HCT116 (cell line): Measurements from ENCODE around the gene KRT86. TPM values are rescaled to one million over a fixed set of nuclear protein-coding genes. Genes with fewer than 3 reads are reported as not detected.

Experiments
- ATAC-seq: fragments of 200-7000 bp; cut with Tn5 transposase; 2 replicates; pipeline ENCODE4 v1.9.1; 2020; ENCODE audit warnings: mild to moderate bottlenecking, moderate library complexity
- BruUV-seq: library from RNA; stranded (reverse); fragments of 400-500 nt; replicated peaks from 2 replicates; lab custom pipeline; 2021; lab: Mats Ljungman, UMichigan
- CTCF ChIA-PET: fragments of 300-600 bp; sonication (Branson Sonifier 250); formaldehyde crosslinking; loops from one replicate; lab custom pipeline; 2021; ENCODE audit warnings: antibody characterized with exemption; lab: Charles Lee
- POLR2A ChIA-PET: fragments of 300-600, 350-600 bp; sonication (Branson Sonifier 250); formaldehyde crosslinking; loops from one replicate; lab custom pipeline; 2021; ENCODE audit warnings: antibody characterized with exemption; lab: Charles Lee
- RAD21 ChIA-PET, 2 experiments: fragments of 300-600 bp; sonication (Branson Sonifier 250); formaldehyde crosslinking; loops; one replicate each; lab custom pipeline; 2023; ENCODE audit warnings: low total read pairs in 2 of 2; ENCODE audit not compliant: uncharacterized antibody in 2 of 2, unreplicated experiment in 2 of 2, low non-redundant PET in 1 of 2; lab: Charles Lee
- DNase-seq: peaks from one replicate; pipeline ENCODE4 v3.0.0-alpha.2; 2010; ENCODE audit warnings: low read depth, low spot score
- H2AFZ ChIP-seq: fragments of 200-600 bp; shearing (Covaris generic), sonication (generic); 2 replicates; pipeline ENCODE4 v1.6.1; 2017; ENCODE audit warnings: low read depth, mixed run types, mixed read lengths, antibody characterized with exemption, low read length; ENCODE audit not compliant: poor library complexity, severe bottlenecking
- H3K27ac ChIP-seq: 2 replicates; pipeline ENCODE4 v1.5.1; 2012; ENCODE audit warnings: low read depth, low read length
- H3K27me3 ChIP-seq: fragments of 200-600 bp; sonication (generic); 2 replicates; pipeline ENCODE4 v1.6.1; 2016; ENCODE audit warnings: mixed run types, low read length, mixed read lengths; ENCODE audit not compliant: insufficient read depth
- H3K36me3 ChIP-seq, 2 experiments: fragments of 200-500 bp in 1 of 2; fragments of 200-600 bp in 1 of 2; sonication (Bioruptor generic) in 1 of 2; sonication (generic) in 1 of 2; 2 replicates each; pipeline versions ENCODE4 v1.5.1 to v1.6.1; 2014 to 2016; ENCODE audit warnings: low read length in 2 of 2, inconsistent platforms in 1 of 2, mixed read lengths in 1 of 2, mixed run types in 1 of 2; ENCODE audit not compliant: insufficient read depth in 2 of 2, control insufficient read depth in 1 of 2
- H3K4me1 ChIP-seq, 2 experiments: fragments of 200-600 bp in 1 of 2; sonication (generic) in 1 of 2; 2 replicates each; pipeline versions ENCODE4 v1.5.1 to v1.6.1; 2012 to 2017; ENCODE audit warnings: low read length in 2 of 2, inconsistent platforms in 1 of 2, mild to moderate bottlenecking in 1 of 2, mixed read lengths in 1 of 2, mixed run types in 1 of 2, moderate library complexity in 1 of 2; ENCODE audit not compliant: insufficient read depth in 2 of 2, control insufficient read depth in 1 of 2
- H3K4me2 ChIP-seq: fragments of 200-600 bp; sonication (generic); 2 replicates; pipeline ENCODE4 v1.6.1; 2017; ENCODE audit warnings: mixed run types, low read length, mixed read lengths
- H3K4me3 ChIP-seq, 2 experiments: fragments of 200-600 bp in 1 of 2; sonication (generic) in 1 of 2; replicated peaks in 1 of 2; 2 replicates each; pipeline ENCODE4 v1.5.1; 2011 to 2016; ENCODE audit warnings: low read length in 2 of 2, control low read depth in 1 of 2, low read depth in 1 of 2, mild to moderate bottlenecking in 1 of 2, mixed read lengths in 1 of 2, mixed run types in 1 of 2
- H3K79me2 ChIP-seq: fragments of 200-600 bp; sonication (generic); 2 replicates; pipeline ENCODE4 v1.6.1; 2017; ENCODE audit warnings: mild to moderate bottlenecking, mixed run types, low read length, moderate library complexity, mixed read lengths; ENCODE audit not compliant: insufficient read depth
- H3K9ac ChIP-seq: fragments of 200-600 bp; sonication (generic); 2 replicates; pipeline ENCODE4 v1.6.1; 2016; ENCODE audit warnings: low read length, mixed read lengths
- H3K9me2 ChIP-seq: fragments of 200-600 bp; sonication (generic), shearing (Covaris generic); 2 replicates; pipeline ENCODE4 v1.6.1; 2017; ENCODE audit warnings: mixed run types, mild to moderate bottlenecking, moderate library complexity; ENCODE audit not compliant: insufficient read depth
- H3K9me3 ChIP-seq, 2 experiments: fragments of 200-500 bp in 1 of 2; fragments of 200-600 bp in 1 of 2; sonication (Bioruptor generic) in 1 of 2; sonication (generic) in 1 of 2; 2 replicates each; pipeline ENCODE4 v1.6.1; 2014 to 2017; ENCODE audit warnings: low read length in 2 of 2, mixed read lengths in 2 of 2, inconsistent platforms in 1 of 2, low read depth in 1 of 2, mild to moderate bottlenecking in 1 of 2, mixed run types in 1 of 2, moderate library complexity in 1 of 2; ENCODE audit not compliant: control insufficient read depth in 1 of 2, insufficient read depth in 1 of 2
- H4K20me1 ChIP-seq: fragments of 200-600 bp; sonication (generic), shearing (Covaris generic); 2 replicates; pipeline ENCODE4 v1.6.1; 2017; ENCODE audit warnings: mixed run types, mild to moderate bottlenecking, moderate library complexity; ENCODE audit not compliant: insufficient read depth
- CBX3 ChIP-seq: IDR thresholded peaks from 2 replicates; pipeline ENCODE4 v1.6.1; 2012; ENCODE audit warnings: low read depth
- CTCF ChIP-seq, 3 experiments: fragments of 200-600 bp in 1 of 3; sonication (generic) in 1 of 3; IDR thresholded peaks in 2 of 3; conservative IDR thresholded peaks in 1 of 3; 2 replicates each; pipeline ENCODE4 v1.5.1; 2012 to 2017; ENCODE audit warnings: low read depth in 2 of 3, low read length in 2 of 3, antibody characterized with exemption in 1 of 3, borderline replicate concordance in 1 of 3, control low read depth in 1 of 3, mild to moderate bottlenecking in 1 of 3, mixed read lengths in 1 of 3, mixed run types in 1 of 3, moderate library complexity in 1 of 3; ENCODE audit not compliant: insufficient read depth in 1 of 3
- EGR1 ChIP-seq: IDR thresholded peaks from 2 replicates; pipeline ENCODE4 v1.6.1; 2012; ENCODE audit warnings: low read depth
- EZH2phosphoT487 ChIP-seq: fragments of 200-600 bp; IDR thresholded peaks from 2 replicates; pipeline ENCODE4 v1.6.1; 2018; ENCODE audit warnings: antibody characterized with exemption, borderline replicate concordance
- JUND ChIP-seq: IDR thresholded peaks from 2 replicates; pipeline ENCODE4 v1.6.1; 2012
- POLR2A ChIP-seq: IDR thresholded peaks from 2 replicates; pipeline ENCODE4 v1.7.0; 2011; ENCODE audit warnings: borderline replicate concordance; ENCODE audit not compliant: insufficient read depth, insufficient read length; ENCODE audit errors: extremely low read depth
- POLR2AphosphoS5 ChIP-seq: IDR thresholded peaks from 2 replicates; pipeline ENCODE4 v1.6.1; 2011; ENCODE audit warnings: mild to moderate bottlenecking, low read depth, low read length, moderate library complexity
- RAD21 ChIP-seq: IDR thresholded peaks from 2 replicates; pipeline ENCODE4 v1.6.1; 2012; ENCODE audit warnings: low read depth, mild to moderate bottlenecking
- REST ChIP-seq: IDR thresholded peaks from 2 replicates; pipeline ENCODE4 v1.6.1; 2012; ENCODE audit warnings: low read depth
- SIN3A ChIP-seq: IDR thresholded peaks from 2 replicates; pipeline ENCODE4 v1.6.1; 2012; ENCODE audit warnings: low read depth
- SP1 ChIP-seq: IDR thresholded peaks from 2 replicates; pipeline ENCODE4 v1.6.1; 2012; ENCODE audit warnings: low read depth
- TCF7L2 ChIP-seq: IDR thresholded peaks from 2 replicates; pipeline ENCODE4 v1.7.0; 2011; ENCODE audit warnings: borderline replicate concordance, inconsistent platforms; ENCODE audit not compliant: insufficient read depth, insufficient read length; ENCODE audit errors: extremely low read depth
- YY1 ChIP-seq: IDR thresholded peaks from 2 replicates; pipeline ENCODE4 v1.6.1; 2011; ENCODE audit warnings: low read length, low read depth, moderate library complexity, mild to moderate bottlenecking; ENCODE audit not compliant: insufficient replicate concordance; ENCODE audit errors: extremely low read depth
- ZFX ChIP-seq: fragments of 450-650 bp; IDR thresholded peaks from 2 replicates; pipeline ENCODE4 v1.6.1; 2017
- ZNF274 ChIP-seq: fragments of 200-500 bp; sonication (Bioruptor generic); IDR thresholded peaks from 2 replicates; pipeline ENCODE4 v1.6.1; 2014; ENCODE audit warnings: mild to moderate bottlenecking, low read depth, low read length, inconsistent platforms
- intact Hi-C: fragments of 100-400 bp; cut with micrococcal nuclease; formaldehyde crosslinking; loops from 2 replicates; pipeline ENCODE4 v1.10.0; 2022
- total RNA-seq: library from RNA; stranded (reverse); gene quantifications from one replicate; pipeline ENCODE4 v1.2.1, GENCODE V29; 2021; ENCODE audit not compliant: unreplicated experiment
- TF ChIP-seq, protein P1 (sequence below): IDR thresholded peaks from 2 replicates; pipeline ENCODE4 v1.6.1; 2011; ENCODE audit warnings: mild to moderate bottlenecking, low read length, moderate library complexity; ENCODE audit not compliant: insufficient replicate concordance; ENCODE audit errors: extremely low read depth
- TF ChIP-seq, protein P2 (sequence below): IDR thresholded peaks from 2 replicates; pipeline ENCODE4 v1.6.1; 2012

KRT86 gene
- total RNA-seq, 1 experiment from 2014 or later, result 1.5 TPM

DNA sequence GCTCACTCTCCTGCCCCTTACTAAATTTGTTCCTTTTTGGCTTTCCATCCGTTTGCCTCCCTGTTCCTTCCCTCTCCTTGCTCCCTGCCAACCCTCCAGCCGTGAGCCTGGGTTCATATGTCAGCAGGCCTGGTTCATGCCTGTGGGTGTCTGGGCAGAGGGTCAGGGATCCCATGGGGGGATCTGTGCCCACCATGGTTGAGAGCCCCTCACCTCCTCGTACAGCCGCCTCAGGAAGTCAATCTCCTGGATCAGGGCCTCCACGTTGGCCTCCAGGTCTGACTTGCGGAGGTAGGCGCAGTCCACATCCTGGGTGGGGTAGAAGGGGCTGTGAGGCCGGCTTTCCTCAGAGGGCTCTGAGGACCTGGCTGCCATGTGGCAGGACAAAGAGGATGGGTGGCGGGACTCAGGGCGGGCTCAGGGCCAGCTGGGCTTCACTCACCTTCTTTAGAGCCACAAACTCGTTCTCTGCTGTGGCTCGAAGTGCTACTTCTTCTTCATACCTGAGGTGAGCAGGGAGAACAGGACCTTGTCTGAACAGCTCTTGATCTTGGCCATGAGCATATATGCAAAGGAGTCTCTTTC, 43.1 kb downstream of the KRT86 start:
- no peak overlapping the region for H3K4me2 ChIP-seq
- H3K4me1 ChIP-seq, result peaks cover 0 to 10% of the 10 kb centered on the region in 2 experiments; a peak in 2 of 4 replicates
- H3K27ac ChIP-seq, result no peak overlapping the region
- no peaks in the 10 kb centered on the region for H3K9me2 ChIP-seq
- no peak overlapping the region for H3K9ac ChIP-seq
- no peaks in the 10 kb centered on the region for H3K79me2 ChIP-seq
- DNase-seq, result no peak
- no TSS peak for BruUV-seq
- H3K27me3 ChIP-seq, result no peaks in the 10 kb centered on the region; the same call in 1 of the 2 replicates
- no peaks in the 10 kb centered on the region for H3K9me3 ChIP-seq
- H3K4me3 ChIP-seq, result no peak overlapping the region
- CTCF ChIA-PET, result interaction anchor here (1.4 to 1.5 kb wide), 3 partner anchors 9 to 553 kb away, joined by 3 to 14 read pairs (median 3); no protein-coding TSS in a partner anchor
- RAD21 ChIA-PET, result no interaction called here
- no peak for ATAC-seq
- no peaks in the 10 kb centered on the region for H3K36me3 ChIP-seq
- H2AFZ ChIP-seq, result no peak overlapping the region
- intact Hi-C loops, result no loop called here
- TF ChIP-seq TCF7L2 (no peak), SP1 (no peak), ZNF274 (no peak), POLR2A (no peak), RAD21 (no peak), REST (no peak), CBX3 (no peak), JUND (no peak), EGR1 (no peak), ZFX (no peak), POLR2AphosphoS5 (no peak), YY1 (no peak), SIN3A (no peak), EZH2phosphoT487 (no peak), CTCF (IDR thresholded peaks at IDR 0.05 in 2 of 3, conservative IDR thresholded peaks at IDR 0.05 in 1 of 3; ENCODE audit: borderline replicate concordance in 1 of 3, insufficient read depth in 1 of 3, low read depth in 2 of 3, low read length in 2 of 3) (no peak)
- TF ChIP-seq, protein P1, sequence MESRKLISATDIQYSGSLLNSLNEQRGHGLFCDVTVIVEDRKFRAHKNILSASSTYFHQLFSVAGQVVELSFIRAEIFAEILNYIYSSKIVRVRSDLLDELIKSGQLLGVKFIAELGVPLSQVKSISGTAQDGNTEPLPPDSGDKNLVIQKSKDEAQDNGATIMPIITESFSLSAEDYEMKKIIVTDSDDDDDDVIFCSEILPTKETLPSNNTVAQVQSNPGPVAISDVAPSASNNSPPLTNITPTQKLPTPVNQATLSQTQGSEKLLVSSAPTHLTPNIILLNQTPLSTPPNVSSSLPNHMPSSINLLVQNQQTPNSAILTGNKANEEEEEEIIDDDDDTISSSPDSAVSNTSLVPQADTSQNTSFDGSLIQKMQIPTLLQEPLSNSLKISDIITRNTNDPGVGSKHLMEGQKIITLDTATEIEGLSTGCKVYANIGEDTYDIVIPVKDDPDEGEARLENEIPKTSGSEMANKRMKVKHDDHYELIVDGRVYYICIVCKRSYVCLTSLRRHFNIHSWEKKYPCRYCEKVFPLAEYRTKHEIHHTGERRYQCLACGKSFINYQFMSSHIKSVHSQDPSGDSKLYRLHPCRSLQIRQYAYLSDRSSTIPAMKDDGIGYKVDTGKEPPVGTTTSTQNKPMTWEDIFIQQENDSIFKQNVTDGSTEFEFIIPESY, result no peak
- TF ChIP-seq, protein P2, sequence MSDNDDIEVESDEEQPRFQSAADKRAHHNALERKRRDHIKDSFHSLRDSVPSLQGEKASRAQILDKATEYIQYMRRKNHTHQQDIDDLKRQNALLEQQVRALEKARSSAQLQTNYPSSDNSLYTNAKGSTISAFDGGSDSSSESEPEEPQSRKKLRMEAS, result no peak
- TF ChIP-seq, all 23 proteins: peak for 0
- POLR2A ChIA-PET, result no interaction called here
- no peaks in the 10 kb centered on the region for H4K20me1 ChIP-seq
